Vagina (tissue), 2 donors: ENCODE measurements around the gene RFTN1.

ENCODE experiments used
- POLR2A ChIP-seq, 2 donors: fragments of 450-650 bp; IDR thresholded peaks; one replicate each; pipeline ENCODE4 v1.6.1; 2017; ENCODE audit warnings: antibody characterized with exemption in 2 of 2, mild to moderate bottlenecking in 2 of 2, moderate library complexity in 2 of 2
- TF ChIP-seq, protein P1 (sequence below), 3 experiments: fragments of 450-650 bp in 2 of 3; fragments of 200-600 bp in 1 of 3; sonication (generic) in 1 of 3; IDR thresholded peaks; one replicate each; pipeline ENCODE4 v1.5.1; 2017 to 2019; ENCODE audit warnings: antibody characterized with exemption in 3 of 3, mild to moderate bottlenecking in 2 of 3, moderate library complexity in 2 of 3

DNA sequence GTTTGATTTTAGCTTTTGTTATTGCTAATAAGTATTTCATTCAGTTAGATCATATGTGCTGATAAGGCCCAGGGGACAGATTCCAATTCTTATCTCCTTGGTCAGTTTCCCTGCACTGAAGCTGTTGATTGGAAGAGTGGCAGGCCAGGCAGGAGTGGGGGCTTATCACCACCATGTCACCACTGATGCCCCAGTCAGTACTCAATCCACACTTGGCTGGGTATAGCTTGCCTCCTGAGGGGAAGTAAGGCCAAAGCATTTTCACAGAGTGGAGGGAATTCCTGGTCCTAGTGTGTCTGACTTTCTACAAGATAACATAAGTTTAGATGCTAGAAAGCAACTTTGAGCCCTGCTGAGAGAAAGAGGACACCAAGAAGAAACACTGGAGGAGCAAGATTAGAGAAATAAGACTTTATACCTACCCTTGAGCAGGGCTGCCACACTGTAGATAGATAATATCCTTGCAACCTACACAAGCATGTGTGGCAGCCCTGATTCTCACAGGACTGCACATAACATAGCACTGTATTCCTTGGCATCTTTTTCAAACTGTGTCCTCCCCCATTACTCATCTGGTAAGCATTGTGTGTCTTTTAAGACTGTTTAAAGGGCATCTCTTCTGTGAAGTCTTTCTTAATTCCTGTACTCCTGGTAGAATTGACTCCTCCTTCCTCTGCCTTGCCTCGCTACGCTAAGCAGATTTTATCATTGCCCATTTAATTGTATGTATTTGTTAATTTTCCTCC lies 224.2 kb downstream of the RFTN1 start:
- TF ChIP-seq, protein P1, sequence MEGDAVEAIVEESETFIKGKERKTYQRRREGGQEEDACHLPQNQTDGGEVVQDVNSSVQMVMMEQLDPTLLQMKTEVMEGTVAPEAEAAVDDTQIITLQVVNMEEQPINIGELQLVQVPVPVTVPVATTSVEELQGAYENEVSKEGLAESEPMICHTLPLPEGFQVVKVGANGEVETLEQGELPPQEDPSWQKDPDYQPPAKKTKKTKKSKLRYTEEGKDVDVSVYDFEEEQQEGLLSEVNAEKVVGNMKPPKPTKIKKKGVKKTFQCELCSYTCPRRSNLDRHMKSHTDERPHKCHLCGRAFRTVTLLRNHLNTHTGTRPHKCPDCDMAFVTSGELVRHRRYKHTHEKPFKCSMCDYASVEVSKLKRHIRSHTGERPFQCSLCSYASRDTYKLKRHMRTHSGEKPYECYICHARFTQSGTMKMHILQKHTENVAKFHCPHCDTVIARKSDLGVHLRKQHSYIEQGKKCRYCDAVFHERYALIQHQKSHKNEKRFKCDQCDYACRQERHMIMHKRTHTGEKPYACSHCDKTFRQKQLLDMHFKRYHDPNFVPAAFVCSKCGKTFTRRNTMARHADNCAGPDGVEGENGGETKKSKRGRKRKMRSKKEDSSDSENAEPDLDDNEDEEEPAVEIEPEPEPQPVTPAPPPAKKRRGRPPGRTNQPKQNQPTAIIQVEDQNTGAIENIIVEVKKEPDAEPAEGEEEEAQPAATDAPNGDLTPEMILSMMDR (IDR thresholded peaks at IDR 0.05) = no peak
- no peak for TF ChIP-seq POLR2A (IDR thresholded peaks at IDR 0.05)
